A673 (cell line): ENCODE results near the gene NEIL3. TPM values are rescaled to one million over a fixed set of nuclear protein-coding genes. Genes with fewer than 3 reads are reported as not detected.

Experiments used
- BruUV-seq: library from RNA; stranded (reverse); fragments of 400-500 nt; replicated peaks from 2 replicates; lab custom pipeline; 2021; lab: Mats Ljungman, UMichigan
- CTCF ChIA-PET: fragments of 300-600 bp; sonication (Branson Sonifier 250); formaldehyde crosslinking; loops from one replicate; lab custom pipeline; 2022; ENCODE audit warnings: antibody characterized with exemption; lab: Charles Lee
- POLR2A ChIA-PET: fragments of 300-600 bp; sonication (Branson Sonifier 250); formaldehyde crosslinking; loops from one replicate; lab custom pipeline; 2022; ENCODE audit warnings: antibody characterized with exemption; ENCODE audit not compliant: low non-redundant PET; lab: Charles Lee
- DNase-seq: peaks from one replicate; pipeline ENCODE4 v3.0.0-alpha.2; 2015; ENCODE audit warnings: low spot score
- H3K27ac ChIP-seq: fragments of 200-600 bp; sonication (generic); 2 replicates; pipeline ENCODE4 v1.5.1; 2016; ENCODE audit warnings: mixed run types, low read depth, mild to moderate bottlenecking, mixed read lengths, antibody characterized with exemption, low read length; ENCODE audit not compliant: poor library complexity, severe bottlenecking
- H3K27me3 ChIP-seq: fragments of 200-600 bp; sonication (generic); replicated peaks from 2 replicates; pipeline ENCODE4 v1.6.1; 2017; ENCODE audit warnings: mixed run types, low read depth, mild to moderate bottlenecking, mixed read lengths, antibody characterized with exemption, low read length; ENCODE audit not compliant: insufficient read depth, poor library complexity
- H3K36me3 ChIP-seq: fragments of 200-600 bp; sonication (generic); 2 replicates; pipeline ENCODE4 v1.6.1; 2016; ENCODE audit warnings: mixed run types, mild to moderate bottlenecking, mixed read lengths, antibody characterized with exemption, low read length; ENCODE audit not compliant: insufficient read depth, poor library complexity, severe bottlenecking
- H3K4me1 ChIP-seq: fragments of 200-600 bp; sonication (generic); 2 replicates; pipeline ENCODE4 v1.6.1; 2017; ENCODE audit warnings: mixed run types, mild to moderate bottlenecking, mixed read lengths, antibody characterized with exemption, low read length; ENCODE audit not compliant: insufficient read depth, poor library complexity, severe bottlenecking
- H3K4me3 ChIP-seq: fragments of 200-600 bp; sonication (generic); 2 replicates; pipeline ENCODE4 v1.5.1; 2016; ENCODE audit warnings: low read depth, mixed run types, mild to moderate bottlenecking, mixed read lengths, low read length; ENCODE audit not compliant: poor library complexity, severe bottlenecking
- H3K9me3 ChIP-seq: fragments of 200-600 bp; sonication (generic); 2 replicates; pipeline ENCODE4 v1.6.1; 2016; ENCODE audit warnings: mixed run types, low read depth, mild to moderate bottlenecking, mixed read lengths, antibody characterized with exemption, low read length; ENCODE audit not compliant: poor library complexity, severe bottlenecking
- CTCF ChIP-seq: fragments of 300-800, 200-600 bp; sonication (generic); conservative IDR thresholded peaks from 2 replicates; pipeline ENCODE4 v1.5.1; 2017; ENCODE audit warnings: low read depth, mild to moderate bottlenecking, antibody characterized with exemption, low read length, moderate library complexity, mixed read lengths
- EZH2 ChIP-seq: fragments of 200-600 bp; sonication (generic); IDR thresholded peaks from 2 replicates; pipeline ENCODE4 v1.6.1; 2017; ENCODE audit warnings: borderline replicate concordance, low read depth, mild to moderate bottlenecking, mixed read lengths, antibody characterized with exemption, low read length; ENCODE audit not compliant: poor library complexity, severe bottlenecking
- intact Hi-C: fragments of 100-400 bp; cut with micrococcal nuclease; formaldehyde crosslinking; loops from one replicate; pipeline ENCODE4 v1.10.0; 2022; ENCODE audit not compliant: unreplicated experiment
- total RNA-seq: library from RNA; stranded (reverse); gene quantifications from 2 replicates; pipeline ENCODE4 v1.2.3, GENCODE V29; 2021

Gene NEIL3
- total RNA-seq, 1 experiment from 2014 or later = 24.0 TPM

- ChIA-PET POLR2A (no interaction called here), CTCF (no interaction called here)
- intact Hi-C loops = no loop called here
- Histone ChIP-seq H3K27me3 (no peaks in the 10 kb centered on the region), H3K4me3 (no peak overlapping the region), H3K4me1 (no peaks in the 10 kb centered on the region), H3K9me3 (peaks cover 5% of the 10 kb centered on the region), H3K27ac (no peak overlapping the region), H3K36me3 (no peaks in the 10 kb centered on the region)
- no peak for DNase-seq
- TF ChIP-seq EZH2 = no peak
- no peak for TF ChIP-seq CTCF
- BruUV-seq = no TSS peak
Measured at GRCh38 chr4:177297785-177298391, 11.8 kb upstream of the NEIL3 start.

DNA sequence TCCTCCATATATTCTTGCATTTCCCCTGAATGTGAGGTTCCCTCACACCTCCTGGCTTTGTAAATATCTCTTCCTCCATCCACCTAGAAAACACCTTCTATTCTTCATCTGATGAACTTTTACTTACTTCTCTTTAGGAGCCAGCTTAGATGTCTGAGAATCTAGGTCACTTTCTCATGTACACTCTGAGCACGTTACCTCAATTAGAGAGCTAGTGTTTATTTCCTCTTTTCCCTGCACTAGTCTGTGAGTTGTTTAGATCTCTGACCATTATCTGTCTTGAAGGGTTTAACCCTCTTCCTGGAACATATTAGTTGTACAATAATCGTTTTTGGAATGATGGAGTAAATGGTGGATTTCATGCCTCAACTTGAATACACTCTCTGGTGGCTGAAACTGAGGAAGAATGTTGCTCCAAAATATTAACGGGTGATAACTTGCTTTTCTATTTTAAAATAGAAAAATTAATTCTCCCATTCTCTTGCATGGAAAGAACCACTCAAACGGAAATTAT, 8.5 kb upstream of the NEIL3 start:
- Histone ChIP-seq H3K27me3 (no peaks in the 10 kb centered on the region), H3K4me3 (no peak overlapping the region), H3K36me3 (no peaks in the 10 kb centered on the region), H3K9me3 (peaks cover 5% of the 10 kb centered on the region), H3K27ac (no peak overlapping the region), H3K4me1 (no peaks in the 10 kb centered on the region)
- intact Hi-C loops = no loop called here
- POLR2A ChIA-PET = no interaction called here
- TF ChIP-seq CTCF (no peak), EZH2 (no peak)
- no TSS peak for BruUV-seq
- DNase-seq = no peak
- CTCF ChIA-PET = no interaction called here

DNA sequence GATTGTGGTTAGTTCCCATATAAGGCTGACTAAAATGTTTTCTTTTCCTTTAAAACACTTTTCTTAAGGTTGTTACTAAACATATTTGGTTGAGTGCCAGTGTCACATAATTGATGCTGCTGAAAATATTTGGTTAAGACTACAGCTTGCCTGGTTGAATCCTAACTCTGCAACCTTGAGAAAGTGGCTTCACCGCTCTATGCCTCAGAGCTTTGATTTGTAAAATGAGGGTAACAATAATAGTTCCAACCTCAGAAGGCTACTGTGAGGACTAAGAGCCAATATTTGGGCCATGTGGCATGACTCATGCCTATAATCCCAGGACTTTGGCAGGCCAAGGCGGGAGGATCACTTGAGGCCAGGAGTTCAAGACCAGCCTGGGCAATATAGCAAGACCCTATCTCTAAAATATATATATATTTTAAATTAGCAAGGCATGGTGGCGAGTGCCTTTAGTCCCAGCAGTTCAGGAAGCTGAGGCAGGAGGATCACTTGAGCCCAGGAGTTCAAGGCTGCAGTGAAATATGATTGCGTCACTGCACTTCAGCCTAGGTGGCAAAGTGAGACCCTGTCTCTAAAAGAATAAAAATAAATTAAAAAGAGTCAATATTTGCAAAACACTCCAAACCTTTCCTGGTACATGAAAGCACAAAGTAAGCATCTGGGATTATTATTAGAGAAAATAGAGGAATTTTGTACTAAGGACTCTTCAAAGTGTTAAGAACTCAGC, 7.1 kb upstream of the NEIL3 start:
- Histone ChIP-seq H3K4me1 (no peaks in the 10 kb centered on the region), H3K9me3 (peaks cover 5% of the 10 kb centered on the region), H3K27ac (no peak overlapping the region), H3K36me3 (no peaks in the 10 kb centered on the region), H3K27me3 (no peaks in the 10 kb centered on the region), H3K4me3 (no peak overlapping the region)
- no peak for TF ChIP-seq EZH2
- TF ChIP-seq CTCF = no peak
- DNase-seq = no peak
- ChIA-PET CTCF (no interaction called here), POLR2A (no interaction called here)
- intact Hi-C loops = no loop called here
- BruUV-seq = no TSS peak
